IMR-90 (cell line): ENCODE data around the gene GTF2H4. TPM values are rescaled to one million over a fixed set of nuclear protein-coding genes. Genes with fewer than 3 reads are reported as not detected.

Experiments used
- ATAC-seq: fragments of 200-7000 bp; cut with Tn5 transposase; 2 replicates; pipeline ENCODE4 v1.9.1; 2020; ENCODE audit warnings: low read depth, mild to moderate bottlenecking, moderate library complexity
- BruUV-seq: library from RNA; stranded (reverse); fragments of 400-500 nt; replicated peaks from 2 replicates; lab custom pipeline; 2021; lab: Mats Ljungman, UMichigan
- CTCF ChIA-PET: fragments of 300-600 bp; formaldehyde crosslinking; extraction: SDS; loops from one replicate; lab custom pipeline; 2021; ENCODE audit warnings: antibody characterized with exemption; lab: Yijun Ruan, JAX
- POLR2A ChIA-PET: fragments of 300-600 bp; sonication (Branson Sonifier 250); formaldehyde crosslinking; loops from one replicate; lab custom pipeline; 2022; ENCODE audit warnings: antibody characterized with exemption; ENCODE audit not compliant: unreplicated experiment; lab: Charles Lee
- DNase-seq: peaks from one replicate; pipeline ENCODE4 v3.0.0; 2013
- H2AFZ ChIP-seq: replicated peaks from 2 replicates; pipeline ENCODE3; 2013; ENCODE audit warnings: low read length, mild to moderate bottlenecking; ENCODE audit not compliant: poor library complexity
- H2AK5ac ChIP-seq: 2 replicates; pipeline ENCODE4 v1.6.1; 2013; ENCODE audit warnings: low read depth, low read length, inconsistent platforms
- H2AK9ac ChIP-seq: replicated peaks from 2 replicates; pipeline ENCODE3; 2013; ENCODE audit warnings: mild to moderate bottlenecking, low read depth, low read length, moderate library complexity; ENCODE audit not compliant: poor library complexity
- H2BK120ac ChIP-seq: 2 replicates; pipeline ENCODE4 v1.6.1; 2013; ENCODE audit warnings: low read depth, low read length, inconsistent platforms
- H2BK15ac ChIP-seq: 3 replicates; pipeline ENCODE4 v1.6.1; 2013; ENCODE audit warnings: low read depth, low read length, inconsistent platforms
- H2BK20ac ChIP-seq: 2 replicates; pipeline ENCODE4 v1.6.1; 2013; ENCODE audit warnings: low read depth, mild to moderate bottlenecking, inconsistent platforms, low read length, moderate library complexity
- H2BK5ac ChIP-seq: 2 replicates; pipeline ENCODE4 v1.6.1; 2013; ENCODE audit warnings: mild to moderate bottlenecking, low read depth, low read length, inconsistent platforms; ENCODE audit not compliant: poor library complexity, severe bottlenecking
- H3K14ac ChIP-seq: replicated peaks from 2 replicates; pipeline ENCODE4 v1.6.1; 2013; ENCODE audit warnings: low read depth, low read length, inconsistent platforms
- H3K18ac ChIP-seq: 2 replicates; pipeline ENCODE4 v1.6.1; 2013; ENCODE audit warnings: low read depth, low read length, control low read depth
- H3K23ac ChIP-seq: 2 replicates; pipeline ENCODE4 v1.6.1; 2013; ENCODE audit warnings: low read depth, low read length, inconsistent platforms
- H3K27ac ChIP-seq: 2 replicates; pipeline ENCODE4 v1.5.1; 2013; ENCODE audit warnings: mild to moderate bottlenecking, control low read depth, low read length; ENCODE audit not compliant: insufficient read depth
- H3K27me3 ChIP-seq: 2 replicates; pipeline ENCODE4 v1.6.1; 2013; ENCODE audit warnings: low read length; ENCODE audit not compliant: control insufficient read depth, insufficient read depth
- H3K36me3 ChIP-seq: 2 replicates; pipeline ENCODE4 v1.6.1; 2013; ENCODE audit warnings: low read length, mixed read lengths; ENCODE audit not compliant: control insufficient read depth, insufficient read depth
- H3K4ac ChIP-seq: 2 replicates; pipeline ENCODE4 v1.6.1; 2013; ENCODE audit warnings: low read depth, low read length, inconsistent platforms
- H3K4me1 ChIP-seq: 2 replicates; pipeline ENCODE4 v1.6.1; 2013; ENCODE audit warnings: low read length, mixed read lengths; ENCODE audit not compliant: control insufficient read depth, insufficient read depth
- H3K4me2 ChIP-seq: 2 replicates; pipeline ENCODE4 v1.6.1; 2013; ENCODE audit warnings: low read depth, mild to moderate bottlenecking, control low read depth, low read length, moderate library complexity
- H3K4me3 ChIP-seq: 2 replicates; pipeline ENCODE4 v1.5.1; 2013; ENCODE audit warnings: low read depth, mild to moderate bottlenecking, control low read depth, low read length, moderate library complexity; ENCODE audit not compliant: insufficient read depth
- H3K56ac ChIP-seq: 2 replicates; pipeline ENCODE4 v1.6.1; 2013; ENCODE audit warnings: low read length, inconsistent platforms; ENCODE audit not compliant: insufficient read depth; ENCODE audit errors: extremely low read depth
- H3K79me1 ChIP-seq, 2 experiments: 2 replicates each; pipeline ENCODE4 v1.6.1; 2013; ENCODE audit warnings: low read length in 2 of 2, inconsistent platforms in 1 of 2, low read depth in 1 of 2
- H3K9ac ChIP-seq: 2 replicates; pipeline ENCODE4 v1.6.1; 2013; ENCODE audit warnings: low read depth, low read length, control low read depth
- H3K9me1 ChIP-seq: 2 replicates; pipeline ENCODE4 v1.6.1; 2013; ENCODE audit warnings: low read length, inconsistent platforms; ENCODE audit not compliant: insufficient read depth
- H3K9me3 ChIP-seq: 2 replicates; pipeline ENCODE4 v1.6.1; 2013; ENCODE audit warnings: low read length; ENCODE audit not compliant: control insufficient read depth, insufficient read depth
- H4K20me1 ChIP-seq: 2 replicates; pipeline ENCODE4 v1.6.1; 2013; ENCODE audit warnings: low read length, inconsistent platforms; ENCODE audit not compliant: insufficient read depth
- H4K5ac ChIP-seq: 2 replicates; pipeline ENCODE4 v1.6.1; 2013; ENCODE audit warnings: mild to moderate bottlenecking, low read depth, low read length, control low read depth
- H4K8ac ChIP-seq, 2 experiments: 2 replicates each; pipeline ENCODE4 v1.6.1; 2013; ENCODE audit warnings: low read depth in 2 of 2, low read length in 2 of 2, control low read depth in 1 of 2, inconsistent platforms in 1 of 2
- H4K91ac ChIP-seq: 2 replicates; pipeline ENCODE4 v1.6.1; 2013; ENCODE audit warnings: low read depth, low read length, inconsistent platforms; ENCODE audit not compliant: insufficient read depth
- CEBPB ChIP-seq: IDR thresholded peaks from 2 replicates; pipeline ENCODE4 v1.6.1; 2012; ENCODE audit warnings: low read depth, low read length, improper control_type of control experiment
- POLR2A ChIP-seq: IDR thresholded peaks from 2 replicates; pipeline ENCODE4 v1.6.1; 2012; ENCODE audit warnings: mild to moderate bottlenecking, low read depth, low read length
- WGBS, 2 experiments: methylation state at CpG; one replicate each; pipeline versions ENCODE4 v1.1.5 to v1.1.7; 2013; ENCODE audit warnings: missing lambda C conversion rate in 2 of 2; ENCODE audit not compliant: insufficient read length in 1 of 2; ENCODE audit errors: extremely low coverage in 2 of 2; 5-methylcytosine and 5-hydroxymethylcytosine counted together
- dilution Hi-C: fragments of 300-500 bp; cut with HindIII; formaldehyde crosslinking; loops from one replicate; pipeline ENCODE4 v1.14.3; 2018; ENCODE audit warnings: low sequenced_read_pairs; ENCODE audit not compliant: unreplicated experiment
- in situ Hi-C: fragments of 300-500 bp; cut with MboI; formaldehyde crosslinking; loops from 3 replicates; pipeline ENCODE4 v1.14.3; 2019; ENCODE audit warnings: low sequenced_read_pairs, inconsistent platforms, mixed read lengths
- intact Hi-C: fragments of 100-400 bp; cut with micrococcal nuclease; formaldehyde crosslinking; loops from 2 replicates; pipeline ENCODE4 v1.10.0; 2022
- polyA plus RNA-seq, 3 experiments: library from polyadenylated mRNA; depleted of rRNA; stranded (reverse); fragments of >200 nt; gene quantifications; 2 replicates each; pipeline ENCODE4 v1.2.3, GENCODE V29; 2012; ENCODE audit warnings: low replicate concordance in 1 of 3
- total RNA-seq: library from RNA; depleted of rRNA; stranded (reverse); fragments of >200 nt; gene quantifications from 2 replicates; pipeline ENCODE4 v1.2.3, GENCODE V29; 2012
- TF ChIP-seq, protein P1 (sequence below): fragments of 150-350 bp; IDR thresholded peaks from 2 replicates; pipeline ENCODE4 v1.6.1; 2016; ENCODE audit warnings: low read depth, mild to moderate bottlenecking, low read length, moderate library complexity, borderline replicate concordance

The GTF2H4 gene
- total and polyA plus RNA-seq, 2 of the 4 experiments (the other 2 are of a cell fraction): 13.4 to 30.8 TPM

GRCh38 chr6:30935018-30935417 is 27.0 kb downstream of the GTF2H4 start:
- H2AK5ac ChIP-seq: no peak overlapping the region
- H2BK20ac ChIP-seq: no peak overlapping the region
- no peaks in the 10 kb centered on the region for H3K4me1 ChIP-seq
- no peak overlapping the region for H2BK15ac ChIP-seq
- no peaks in the 10 kb centered on the region for H3K9me3 ChIP-seq
- H4K20me1 ChIP-seq: no peaks in the 10 kb centered on the region
- no peak for ATAC-seq
- no peak overlapping the region for H2BK5ac ChIP-seq
- no peak overlapping the region for H3K14ac ChIP-seq
- no CpG with 5 or more reads among the region's 3 CpGs for WGBS, 2 experiments
- no peak for DNase-seq
- intact Hi-C loops (no loop called here), dilution Hi-C loops (no loop called here), in situ Hi-C loops (no loop called here)
- H3K27ac ChIP-seq: no peak overlapping the region
- no TSS peak for BruUV-seq
- H3K36me3 ChIP-seq: no peaks in the 10 kb centered on the region
- no peaks in the 10 kb centered on the region; the same call in 1 of the 2 replicates for H3K9me1 ChIP-seq
- peak overlapping the region; percentile 32 for H2AFZ ChIP-seq
- H2AK9ac ChIP-seq: no peak overlapping the region
- no peak overlapping the region for H3K56ac ChIP-seq
- no peak overlapping the region for H3K9ac ChIP-seq
- no peak overlapping the region; the same call in 1 of the 2 replicates for H3K23ac ChIP-seq
- ChIA-PET CTCF (interaction anchor here (0.9 kb wide), 1 partner anchor 135 kb away, joined by 4 read pairs; no protein-coding TSS in a partner anchor), POLR2A (no interaction called here)
- TF ChIP-seq POLR2A (no peak), CEBPB (no peak)
- TF ChIP-seq, protein P1, sequence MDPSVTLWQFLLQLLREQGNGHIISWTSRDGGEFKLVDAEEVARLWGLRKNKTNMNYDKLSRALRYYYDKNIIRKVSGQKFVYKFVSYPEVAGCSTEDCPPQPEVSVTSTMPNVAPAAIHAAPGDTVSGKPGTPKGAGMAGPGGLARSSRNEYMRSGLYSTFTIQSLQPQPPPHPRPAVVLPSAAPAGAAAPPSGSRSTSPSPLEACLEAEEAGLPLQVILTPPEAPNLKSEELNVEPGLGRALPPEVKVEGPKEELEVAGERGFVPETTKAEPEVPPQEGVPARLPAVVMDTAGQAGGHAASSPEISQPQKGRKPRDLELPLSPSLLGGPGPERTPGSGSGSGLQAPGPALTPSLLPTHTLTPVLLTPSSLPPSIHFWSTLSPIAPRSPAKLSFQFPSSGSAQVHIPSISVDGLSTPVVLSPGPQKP: no peak
- no peak overlapping the region for H4K8ac ChIP-seq
- H2BK120ac ChIP-seq: no peak overlapping the region
- no peak overlapping the region for H4K91ac ChIP-seq
- H3K4me3 ChIP-seq: no peak overlapping the region
- no peak overlapping the region for H4K5ac ChIP-seq
- H3K18ac ChIP-seq: no peak overlapping the region
- H3K4ac ChIP-seq: no peak overlapping the region
- H3K79me1 ChIP-seq: no peaks in the 10 kb centered on the region
- H3K4me2 ChIP-seq: no peak overlapping the region
- peaks cover 57% of the 10 kb centered on the region for H3K27me3 ChIP-seq
